AG04450 (cell line): ENCODE data around the gene NYAP1. TPM values are rescaled to one million over a fixed set of nuclear protein-coding genes. Genes with fewer than 3 reads are reported as not detected.

Experiments
- CTCF ChIA-PET: fragments of 300-600, 350-600 bp; formaldehyde crosslinking; extraction: SDS; loops from one replicate; lab custom pipeline; 2022; ENCODE audit warnings: antibody characterized with exemption, inconsistent platforms; lab: Charles Lee
- POLR2A ChIA-PET: fragments of 350-600 bp; formaldehyde crosslinking; extraction: SDS; loops from one replicate; lab custom pipeline; 2021; ENCODE audit warnings: antibody characterized with exemption, inconsistent platforms; lab: Yijun Ruan, JAX
- DNase-seq: peaks from one replicate; pipeline ENCODE4 v3.0.0-alpha.2; 2011; ENCODE audit warnings: low read depth, low spot score
- H3K27ac ChIP-seq: one replicate; pipeline ENCODE4 v1.5.1; 2012; ENCODE audit warnings: low read depth, low read length, control low read depth
- H3K27me3 ChIP-seq: one replicate; pipeline ENCODE4 v1.6.0; 2012; ENCODE audit warnings: low read length; ENCODE audit not compliant: control insufficient read depth, insufficient read depth
- H3K4me3 ChIP-seq: 2 replicates; pipeline ENCODE4 v1.5.1; 2011; ENCODE audit warnings: mild to moderate bottlenecking, low read depth, low read length, control low read depth
- H3K9me3 ChIP-seq: 2 replicates; pipeline ENCODE4 v1.5.1; 2012; ENCODE audit warnings: low read length; ENCODE audit not compliant: control insufficient read depth, insufficient read depth
- CTCF ChIP-seq: IDR thresholded peaks from 2 replicates; pipeline ENCODE4 v1.5.1; 2011; ENCODE audit warnings: low read depth, low read length, control low read depth, inconsistent platforms
- polyA plus RNA-seq: library from polyadenylated mRNA; depleted of rRNA; stranded (reverse); fragments of >200 nt; gene quantifications from 2 replicates; pipeline ENCODE4 v1.2.3, GENCODE V29; 2011

Gene NYAP1
- polyA plus RNA-seq, 1 experiment, result 0.35 TPM

GRCh38 chr7:100510437-100511239, 26.9 kb downstream of the NYAP1 start:
- Histone ChIP-seq H3K27ac (no peak overlapping the region), H3K9me3 (no peaks in the 10 kb centered on the region), H3K27me3 (no peaks in the 10 kb centered on the region), H3K4me3 (no peak overlapping the region)
- ChIA-PET CTCF (no interaction called here), POLR2A (no interaction called here)
- DNase-seq, result no peak
- TF ChIP-seq CTCF, result no peak

GRCh38 chr7:100513212-100513810, 29.6 kb downstream of the NYAP1 start:
- ChIA-PET POLR2A (no interaction called here), CTCF (no interaction called here)
- Histone ChIP-seq H3K4me3 (no peak overlapping the region), H3K27ac (no peak overlapping the region), H3K9me3 (no peaks in the 10 kb centered on the region), H3K27me3 (no peaks in the 10 kb centered on the region)
- TF ChIP-seq CTCF, result no peak
- no peak for DNase-seq

- Histone ChIP-seq H3K27me3 (no peaks in the 10 kb centered on the region), H3K27ac (no peak overlapping the region), H3K4me3 (no peak overlapping the region), H3K9me3 (no peaks in the 10 kb centered on the region)
- ChIA-PET CTCF (no interaction called here), POLR2A (no interaction called here)
- no peak for TF ChIP-seq CTCF
- DNase-seq, result no peak
Observed at GRCh38 chr7:100515072-100515532, 31.4 kb downstream of the NYAP1 start.

- DNase-seq, result peak; percentile 64
- ChIA-PET CTCF (interaction anchor here (0.6 to 1.3 kb wide), 5 partner anchors 12 to 190 kb away, joined by 3 to 8 read pairs (median 4); partner anchors contain the start of gene POP7), POLR2A (interaction anchor here (0.6 to 1.0 kb wide), 3 partner anchors 44 to 88 kb away, joined by 4 to 6 read pairs (median 5); partner anchors contain the start of gene ZCWPW1)
- H3K4me3 ChIP-seq, result no peak overlapping the region
- H3K27ac ChIP-seq, result no peak overlapping the region
- no peaks in the 10 kb centered on the region for H3K9me3 ChIP-seq
- TF ChIP-seq CTCF, result no peak
- no peaks in the 10 kb centered on the region for H3K27me3 ChIP-seq
Observed at GRCh38 chr7:100516135-100516812, 32.5 kb downstream of the NYAP1 start.
